Keratinocyte (primary cell): ENCODE data around the gene TBL1XR1. TPM values are rescaled to one million over a fixed set of nuclear protein-coding genes. Genes with fewer than 3 reads are reported as not detected.

Experiments
- DNase-seq: peaks from one replicate; pipeline ENCODE4 v3.0.0-alpha.2; 2011; ENCODE audit warnings: low read depth, missing footprints, low spot score
- FAIRE-seq: peaks from 2 replicates; lab custom pipeline; 2011; peaks lifted over from hg19 to GRCh38; lab: Jason Lieb, UNC
- H2AFZ ChIP-seq: 2 replicates; pipeline ENCODE4 v1.6.0; 2012; ENCODE audit warnings: low read length, control low read depth, inconsistent platforms; ENCODE audit not compliant: control insufficient read depth
- H3K27ac ChIP-seq: 2 replicates; pipeline ENCODE4 v1.5.1; 2011; ENCODE audit warnings: low read length; ENCODE audit not compliant: control insufficient read depth, insufficient read depth
- H3K27me3 ChIP-seq: 3 replicates; pipeline ENCODE4 v1.6.0; 2011; ENCODE audit warnings: low read length; ENCODE audit not compliant: control insufficient read depth, insufficient read depth; ENCODE audit errors: extremely low read depth
- H3K36me3 ChIP-seq, 2 experiments: 2 replicates in 1 of 2; 3 replicates in 1 of 2; pipeline ENCODE4 v1.5.1; 2011; ENCODE audit warnings: low read length in 2 of 2, mild to moderate bottlenecking in 1 of 2; ENCODE audit not compliant: control insufficient read depth in 2 of 2, insufficient read depth in 2 of 2; ENCODE audit errors: extremely low read depth in 1 of 2
- H3K4me1 ChIP-seq: 3 replicates; pipeline ENCODE4 v1.5.1; 2011; ENCODE audit warnings: low read length; ENCODE audit not compliant: control insufficient read depth, insufficient read depth; ENCODE audit errors: extremely low read depth
- H3K4me2 ChIP-seq: 3 replicates; pipeline ENCODE4 v1.6.0; 2011; ENCODE audit warnings: low read depth, low read length; ENCODE audit not compliant: control insufficient read depth, insufficient read depth; ENCODE audit errors: extremely low read depth
- H3K4me3 ChIP-seq, 3 experiments: fragments of 200-600 bp in 1 of 3; sonication (generic) in 1 of 3; 2 replicates in 2 of 3; 3 replicates in 1 of 3; pipeline ENCODE4 v1.5.1; 2011 to 2016; ENCODE audit warnings: low read length in 3 of 3, mild to moderate bottlenecking in 3 of 3, control low read depth in 2 of 3, inconsistent platforms in 1 of 3, low read depth in 1 of 3, mixed read lengths in 1 of 3, mixed run types in 1 of 3, moderate library complexity in 1 of 3; ENCODE audit not compliant: control insufficient read depth in 2 of 3, insufficient read depth in 2 of 3; ENCODE audit errors: extremely low read depth in 1 of 3
- H3K79me2 ChIP-seq: 2 replicates; pipeline ENCODE4 v1.6.0; 2012; ENCODE audit warnings: low read length; ENCODE audit not compliant: control insufficient read depth, insufficient read depth
- H3K9ac ChIP-seq: 3 replicates; pipeline ENCODE4 v1.6.0; 2011; ENCODE audit warnings: low read length; ENCODE audit not compliant: control insufficient read depth, insufficient read depth; ENCODE audit errors: extremely low read depth
- H3K9me1 ChIP-seq: 3 replicates; pipeline ENCODE4 v1.6.0; 2011; ENCODE audit warnings: low read length; ENCODE audit not compliant: control insufficient read depth, insufficient read depth; ENCODE audit errors: extremely low read depth
- H3K9me3 ChIP-seq: 2 replicates; pipeline ENCODE4 v1.5.1; 2012; ENCODE audit warnings: low read depth, low read length; ENCODE audit not compliant: control insufficient read depth
- H4K20me1 ChIP-seq: 3 replicates; pipeline ENCODE4 v1.6.0; 2011; ENCODE audit warnings: low read length; ENCODE audit not compliant: control insufficient read depth, insufficient read depth; ENCODE audit errors: extremely low read depth
- EZH2 ChIP-seq: IDR thresholded peaks from one replicate; pipeline ENCODE4 v1.6.1; 2012; ENCODE audit warnings: inconsistent platforms, mild to moderate bottlenecking, low read length, moderate library complexity
- dilution Hi-C: fragments of 300-500 bp; cut with MboI; formaldehyde crosslinking; loops from one replicate; pipeline ENCODE4 v1.7.0; 2020; ENCODE audit warnings: low sequenced_read_pairs; ENCODE audit not compliant: extremely low pct_ligation_motif_present
- polyA plus RNA-seq, 5 experiments: library from polyadenylated mRNA; depleted of rRNA in 3 of 5; stranded (reverse) in 3 of 5; stranded (forward) in 1 of 5; unstranded in 1 of 5; fragments of >200 nt; gene quantifications; 1 replicate in 1 of 5; 2 replicates in 3 of 5; 3 replicates in 1 of 5; pipeline versions ENCODE4 v1.2.1 to v1.2.3, GENCODE V29; 2011 to 2012; ENCODE audit warnings: missing spikeins in 2 of 5, low read depth in 1 of 5, low replicate concordance in 1 of 5
- TF ChIP-seq, protein P1 (sequence below), 3 experiments: IDR thresholded peaks in 1 of 3; conservative IDR thresholded peaks in 1 of 3; optimal IDR thresholded peaks in 1 of 3; 2 replicates in 2 of 3; 3 replicates in 1 of 3; pipeline versions ENCODE3 to v1.5.1; 2011; ENCODE audit warnings: low read length in 3 of 3, mild to moderate bottlenecking in 3 of 3, moderate library complexity in 2 of 3, control low read depth in 1 of 3, inconsistent platforms in 1 of 3; ENCODE audit not compliant: insufficient read depth in 2 of 3; ENCODE audit errors: extremely low read depth in 1 of 3

TBL1XR1 gene
- polyA plus RNA-seq, 1 donor (not counting 4 experiments of a cell fraction or from before 2014, with no cell fraction given), result 169 TPM

DNA sequence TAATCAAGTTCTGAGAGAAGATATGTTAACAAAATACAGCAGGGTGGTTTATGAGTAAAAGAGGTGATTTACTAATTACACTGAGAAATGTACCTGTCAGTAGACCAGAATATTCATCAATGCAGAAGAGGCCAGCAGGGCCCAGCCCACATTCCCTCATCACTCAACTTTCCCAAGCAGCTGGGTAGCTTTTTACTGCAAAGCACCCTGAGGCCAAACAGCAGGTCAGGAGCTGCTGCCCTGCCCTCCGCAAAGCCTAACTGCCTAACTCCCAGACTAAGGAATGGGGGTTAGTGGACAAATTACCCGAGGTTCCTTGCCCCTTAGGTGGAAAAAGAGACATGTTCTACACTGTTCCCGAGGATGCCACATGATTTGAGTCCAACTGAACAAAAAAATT is 108.2 kb downstream of the TBL1XR1 start:
- H3K27me3 ChIP-seq, result no peaks in the 10 kb centered on the region
- dilution Hi-C loops, result no loop called here
- no peak overlapping the region for H3K4me3 ChIP-seq
- no peak overlapping the region for H3K9ac ChIP-seq
- DNase-seq (no peak), FAIRE-seq (no peak)
- H3K9me3 ChIP-seq, result no peaks in the 10 kb centered on the region
- H3K4me1 ChIP-seq, result peaks cover 4% of the 10 kb centered on the region
- no peak overlapping the region for H3K27ac ChIP-seq
- H3K36me3 ChIP-seq, result peaks cover 0 to 3% of the 10 kb centered on the region in 2 experiments
- peak overlapping the region; percentile 29 for H3K4me2 ChIP-seq
- H3K79me2 ChIP-seq, result peaks cover 93% of the 10 kb centered on the region
- no peaks in the 10 kb centered on the region for H4K20me1 ChIP-seq
- no peaks in the 10 kb centered on the region for H3K9me1 ChIP-seq
- no peak for TF ChIP-seq EZH2
- TF ChIP-seq, protein P1, sequence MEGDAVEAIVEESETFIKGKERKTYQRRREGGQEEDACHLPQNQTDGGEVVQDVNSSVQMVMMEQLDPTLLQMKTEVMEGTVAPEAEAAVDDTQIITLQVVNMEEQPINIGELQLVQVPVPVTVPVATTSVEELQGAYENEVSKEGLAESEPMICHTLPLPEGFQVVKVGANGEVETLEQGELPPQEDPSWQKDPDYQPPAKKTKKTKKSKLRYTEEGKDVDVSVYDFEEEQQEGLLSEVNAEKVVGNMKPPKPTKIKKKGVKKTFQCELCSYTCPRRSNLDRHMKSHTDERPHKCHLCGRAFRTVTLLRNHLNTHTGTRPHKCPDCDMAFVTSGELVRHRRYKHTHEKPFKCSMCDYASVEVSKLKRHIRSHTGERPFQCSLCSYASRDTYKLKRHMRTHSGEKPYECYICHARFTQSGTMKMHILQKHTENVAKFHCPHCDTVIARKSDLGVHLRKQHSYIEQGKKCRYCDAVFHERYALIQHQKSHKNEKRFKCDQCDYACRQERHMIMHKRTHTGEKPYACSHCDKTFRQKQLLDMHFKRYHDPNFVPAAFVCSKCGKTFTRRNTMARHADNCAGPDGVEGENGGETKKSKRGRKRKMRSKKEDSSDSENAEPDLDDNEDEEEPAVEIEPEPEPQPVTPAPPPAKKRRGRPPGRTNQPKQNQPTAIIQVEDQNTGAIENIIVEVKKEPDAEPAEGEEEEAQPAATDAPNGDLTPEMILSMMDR (optimal IDR thresholded peaks at IDR 0.05 in 1 of 3, IDR thresholded peaks at IDR 0.05 in 1 of 3, conservative IDR thresholded peaks at IDR 0.05 in 1 of 3; ENCODE audit: extremely low read depth in 1 of 3, insufficient read depth in 2 of 3, low read length in 3 of 3), result no peak
- H2AFZ ChIP-seq, result no peak overlapping the region

DNA sequence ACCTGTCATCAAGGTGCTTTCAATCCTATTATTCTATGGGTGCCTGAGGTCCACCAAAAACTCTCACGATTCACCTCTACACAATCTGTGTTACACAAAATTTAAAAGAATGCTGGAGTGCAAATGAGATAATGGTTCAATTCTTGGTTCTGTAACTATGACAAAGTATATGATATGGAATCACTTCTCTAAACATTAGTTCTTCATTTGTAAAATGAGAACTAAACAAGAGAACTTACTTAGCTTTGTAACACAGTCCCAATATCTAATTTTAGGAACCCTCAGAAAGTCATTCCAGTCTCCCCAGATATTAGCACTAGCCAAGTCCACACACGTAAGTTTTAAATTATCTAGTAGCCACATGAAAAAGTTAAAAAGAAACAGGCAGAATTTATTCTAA is 111.5 kb downstream of the TBL1XR1 start:
- Histone ChIP-seq H3K4me1 (peaks cover 4% of the 10 kb centered on the region), H3K4me3 (no peak overlapping the region), H3K9ac (no peak overlapping the region), H3K27me3 (no peaks in the 10 kb centered on the region), H3K27ac (no peak overlapping the region), H4K20me1 (no peaks in the 10 kb centered on the region), H3K79me2 (peaks cover 90% of the 10 kb centered on the region), H3K9me3 (no peaks in the 10 kb centered on the region), H2AFZ (no peak overlapping the region), H3K36me3 (peaks cover 0 to 3% of the 10 kb centered on the region in 2 experiments), H3K9me1 (no peaks in the 10 kb centered on the region), H3K4me2 (no peak overlapping the region)
- FAIRE-seq, result no peak
- dilution Hi-C loops, result no loop called here
- TF ChIP-seq EZH2, result no peak
- TF ChIP-seq, protein P1 (optimal IDR thresholded peaks at IDR 0.05 in 1 of 3, IDR thresholded peaks at IDR 0.05 in 1 of 3, conservative IDR thresholded peaks at IDR 0.05 in 1 of 3; ENCODE audit: extremely low read depth in 1 of 3, insufficient read depth in 2 of 3, low read length in 3 of 3), result no peak
- no peak for DNase-seq
